DMS79 (cell line): ENCODE measurements around the gene LDHA.
"Not testable (repeated sequence)": the region's sequence is repeated elsewhere in the genome, so short reads cannot be mapped to it uniquely, and the experiment has no call there.

Experiments
- DNase-seq: peaks from one replicate; lab custom pipeline; 2025; lab: John Stamatoyannopoulos, UW

Gene LDHA

DNA sequence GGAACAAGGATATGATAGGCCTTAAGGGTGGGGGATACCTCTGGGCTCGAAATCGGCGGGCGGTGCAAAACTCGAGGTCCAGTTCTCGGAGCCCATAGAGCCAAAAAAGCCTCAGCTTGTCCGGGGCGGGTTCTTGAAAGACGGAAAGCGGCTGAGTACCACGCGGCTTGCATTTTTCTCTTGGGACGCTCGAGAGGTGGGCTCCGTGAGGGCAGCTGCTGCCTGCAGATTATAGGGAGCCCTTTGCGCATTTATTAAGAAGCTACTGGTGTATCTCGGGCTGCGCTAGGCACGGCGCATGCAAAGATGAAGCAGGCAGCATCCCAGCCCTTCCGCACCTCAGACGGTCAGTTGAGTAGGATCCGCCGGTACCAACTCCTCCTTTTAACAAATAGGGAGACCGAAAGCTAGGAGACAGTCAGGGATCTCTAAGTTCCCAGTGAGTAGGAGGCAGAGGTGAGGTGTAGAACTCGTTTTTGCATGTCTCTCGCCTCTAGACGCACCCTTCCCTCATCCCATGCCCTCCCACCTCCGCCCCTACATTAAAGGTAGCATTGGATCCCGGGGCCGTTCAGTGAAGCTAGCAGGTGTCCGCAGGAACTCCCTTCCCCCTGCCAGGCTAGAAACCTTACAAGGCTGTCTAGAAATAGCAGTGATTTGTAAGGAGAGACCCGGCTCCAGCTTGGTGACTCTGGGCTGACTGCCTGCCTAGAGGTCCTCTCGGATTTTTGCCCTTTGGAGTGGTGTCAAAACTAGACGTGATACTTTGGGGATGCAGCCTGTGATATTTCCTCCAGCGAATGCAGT, 768 bp downstream of the LDHA start:
- DNase-seq: no peak

GRCh38 chr11:18395735-18396504, 1.6 kb downstream of the LDHA start:
- peak; percentile 96 for DNase-seq

DNA sequence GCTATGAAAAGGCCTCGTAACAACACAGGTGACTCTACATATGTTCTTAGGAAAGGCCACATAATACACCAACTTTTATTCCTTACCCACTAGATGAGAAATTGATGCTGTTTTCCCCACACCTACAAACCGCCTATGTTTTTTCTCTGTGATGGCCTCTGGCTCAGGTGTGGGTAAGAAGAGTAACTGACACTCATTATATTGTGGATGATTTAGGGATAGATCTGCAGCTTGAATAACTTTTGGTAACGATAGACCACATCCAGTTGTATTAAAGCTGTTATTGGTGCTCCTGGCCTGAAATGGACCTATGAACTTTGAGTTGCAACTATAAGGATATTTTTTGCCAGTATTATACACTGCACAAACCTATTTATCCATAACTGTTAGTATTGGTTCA, 3.6 kb downstream of the LDHA start:
- no peak for DNase-seq

DNA sequence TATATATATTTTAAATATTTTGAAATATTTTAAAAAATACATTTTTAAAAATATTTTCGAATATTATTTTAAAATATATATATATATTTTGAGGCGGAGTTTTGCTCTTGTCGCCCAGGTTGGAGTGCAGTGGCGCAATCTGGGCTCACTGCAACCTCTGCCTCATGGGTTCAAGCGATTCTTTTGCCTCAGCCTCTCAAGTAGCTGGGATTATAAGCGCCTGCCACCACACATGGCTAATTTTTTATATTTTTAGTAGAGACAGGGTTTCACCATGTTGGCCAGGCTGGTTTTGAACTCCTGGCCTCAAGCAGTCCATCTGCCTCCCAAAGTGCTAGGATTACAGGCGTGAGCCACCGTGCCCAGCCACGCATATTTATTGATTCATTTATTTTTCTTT, 6.7 kb downstream of the LDHA start:
- DNase-seq: not testable (repeated sequence)

GRCh38 chr11:18404062-18404461, 9.7 kb downstream of the LDHA start:
- DNase-seq: no peak

GRCh38 chr11:18407400-18407799, 13.0 kb downstream of the LDHA start:
- not testable (repeated sequence) for DNase-seq

DNA sequence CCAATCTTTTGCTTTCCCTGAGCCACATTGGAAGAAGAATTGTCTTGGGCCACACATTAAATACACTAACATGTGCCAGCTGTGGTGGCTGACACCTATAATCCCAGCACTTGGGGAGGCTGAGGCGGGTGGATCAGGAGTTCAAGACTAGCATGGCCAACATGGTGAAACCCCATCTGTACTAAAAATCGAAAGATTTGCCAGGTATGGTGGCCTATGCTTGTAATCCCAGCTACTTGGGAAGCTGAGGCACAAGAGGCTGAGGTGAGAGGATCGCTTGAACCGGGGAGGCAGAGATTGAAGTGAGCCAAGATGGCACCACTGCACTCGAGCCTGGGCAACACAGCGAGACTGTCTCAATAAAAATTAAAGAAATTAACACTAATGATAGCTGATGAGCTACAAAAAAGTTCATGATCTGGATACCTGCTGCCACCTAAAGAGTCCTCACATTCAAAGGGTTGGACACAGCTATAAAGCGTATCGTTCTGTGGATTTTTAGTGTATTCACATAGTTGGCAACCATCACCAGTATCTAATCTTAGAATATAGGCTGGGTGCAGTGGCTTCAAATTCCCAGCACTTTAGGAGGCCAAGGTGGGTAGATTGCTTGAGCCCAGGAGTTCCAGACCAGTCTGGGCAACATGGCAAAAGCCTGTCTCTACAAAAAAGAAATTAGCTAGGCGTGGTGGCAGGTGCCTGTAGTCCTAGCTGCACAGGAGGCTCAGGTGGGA, 14.4 kb downstream of the LDHA start:
- DNase-seq: no peak

GRCh38 chr11:18416459-18416858, 22.1 kb downstream of the LDHA start:
- no peak for DNase-seq

DNA sequence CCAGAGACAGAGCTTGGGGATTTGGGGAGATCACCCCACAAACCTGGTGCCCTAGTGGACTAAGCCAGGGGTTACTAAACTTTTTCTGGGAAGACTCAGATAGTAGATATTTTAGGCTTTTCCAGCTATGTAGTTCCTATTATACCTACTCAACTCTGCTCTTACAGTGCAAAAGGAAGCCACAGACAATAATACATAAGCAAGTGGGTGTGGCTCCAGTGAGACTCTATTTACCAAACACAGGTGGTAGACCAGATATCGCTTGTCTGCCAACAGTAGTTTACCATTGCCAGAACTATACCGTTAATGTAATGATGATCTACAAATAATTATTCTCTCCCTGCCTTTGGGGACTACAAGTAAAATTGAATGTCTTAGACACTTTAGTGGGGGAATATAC, 24.7 kb downstream of the LDHA start:
- no peak for DNase-seq

- no peak for DNase-seq
Measured at GRCh38 chr11:18420067-18420466, 25.7 kb downstream of the LDHA start.

DNA sequence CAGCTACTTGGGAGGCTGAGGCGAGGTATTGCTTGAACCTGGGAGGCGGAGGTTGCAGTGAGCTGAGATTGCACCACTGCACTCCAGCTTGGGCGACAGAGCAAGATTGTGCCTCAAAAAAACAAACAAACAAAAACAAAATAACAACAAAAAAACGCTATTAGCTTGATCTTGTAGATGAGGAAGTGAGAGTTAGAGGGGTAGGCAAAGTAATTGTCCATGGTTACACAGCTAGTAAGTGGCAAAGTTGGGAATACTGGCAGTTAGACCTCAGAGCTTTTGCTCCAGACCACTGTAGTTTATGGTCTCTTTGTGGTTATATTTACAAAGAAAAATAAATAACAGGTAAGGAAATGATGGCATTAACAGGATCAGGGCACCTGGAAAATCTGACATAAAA, 32.9 kb downstream of the LDHA start:
- no peak for DNase-seq

- DNase-seq: no peak
Measured at GRCh38 chr11:18429332-18429731, 35.0 kb downstream of the LDHA start.

- no peak for DNase-seq
Measured at GRCh38 chr11:18438691-18439090, 44.3 kb downstream of the LDHA start.

- DNase-seq: no peak
Measured at GRCh38 chr11:18449251-18449650, 54.9 kb downstream of the LDHA start.

GRCh38 chr11:18452927-18453326, 58.6 kb downstream of the LDHA start:
- no peak for DNase-seq

- no peak for DNase-seq
Measured at GRCh38 chr11:18455686-18456372, 61.5 kb downstream of the LDHA start, which contains the start of gene LDHAL6A. Gene LDHAL6A (plus strand): TSS chr11:18455856. CDS start chr11:18456681, 825 bp downstream.

- DNase-seq: no peak
Measured at GRCh38 chr11:18457450-18457849, 63.1 kb downstream of the LDHA start.
